Activated CD8-positive, alpha-beta T cell treated with anti-CD3 and anti-CD28 coated beads for 36 hours (primary cell): ENCODE data around the gene GPATCH1. TPM values are rescaled to one million over a fixed set of nuclear protein-coding genes. Genes with fewer than 3 reads are reported as not detected.

Source experiments
- ATAC-seq: fragments of 200-7000 bp; cut with Tn5 transposase; one replicate; pipeline ENCODE4 v1.10.0; 2021; ENCODE audit warnings: mild to moderate bottlenecking, moderate library complexity
- CTCF ChIA-PET: fragments of 350-600 bp; sonication (Branson Sonifier 250); formaldehyde crosslinking; loops from one replicate; lab custom pipeline; 2021; ENCODE audit warnings: antibody characterized with exemption; lab: Charles Lee
- POLR2A ChIA-PET: fragments of 350-600 bp; sonication (Branson Sonifier 250); formaldehyde crosslinking; loops from one replicate; lab custom pipeline; 2021; ENCODE audit warnings: antibody characterized with exemption; lab: Charles Lee
- DNase-seq: peaks from one replicate; pipeline ENCODE4 v3.0.0-alpha.2; 2020
- H3K27ac Mint-ChIP-seq: one replicate; pipeline ENCODE4 v1.8.0; 2021; ENCODE audit warnings: mild to moderate bottlenecking, mixed read lengths
- H3K27me3 Mint-ChIP-seq: one replicate; pipeline ENCODE4 v1.8.0; 2021; ENCODE audit warnings: mixed read lengths
- H3K36me3 Mint-ChIP-seq: one replicate; pipeline ENCODE4 v1.8.0; 2021; ENCODE audit warnings: low read depth, mixed read lengths
- H3K4me1 Mint-ChIP-seq: one replicate; pipeline ENCODE4 v1.8.0; 2021; ENCODE audit warnings: low read depth, mixed read lengths
- H3K4me3 Mint-ChIP-seq: one replicate; pipeline ENCODE4 v1.8.0; 2021; ENCODE audit warnings: mild to moderate bottlenecking, moderate library complexity, mixed read lengths
- H3K9me3 Mint-ChIP-seq: one replicate; pipeline ENCODE4 v1.8.0; 2021; ENCODE audit warnings: mixed read lengths
- intact Hi-C: fragments of 100-400 bp; cut with micrococcal nuclease; formaldehyde crosslinking; loops from one replicate; pipeline ENCODE4 v1.10.0; 2022
- total RNA-seq, 2 experiments: library from RNA; stranded (reverse); gene quantifications; one replicate each; pipeline ENCODE4 v1.2.3, GENCODE V29; 2021
- TF ChIP-seq, protein P1 (sequence below): fragments of 200-600 bp; IDR thresholded peaks from one replicate; pipeline ENCODE4 v1.8.0; 2022; ENCODE audit warnings: antibody characterized with exemption, mild to moderate bottlenecking

GPATCH1 gene
- total RNA-seq, 2 experiments from 2014 or later = 8.7 to 9.6 TPM

DNA sequence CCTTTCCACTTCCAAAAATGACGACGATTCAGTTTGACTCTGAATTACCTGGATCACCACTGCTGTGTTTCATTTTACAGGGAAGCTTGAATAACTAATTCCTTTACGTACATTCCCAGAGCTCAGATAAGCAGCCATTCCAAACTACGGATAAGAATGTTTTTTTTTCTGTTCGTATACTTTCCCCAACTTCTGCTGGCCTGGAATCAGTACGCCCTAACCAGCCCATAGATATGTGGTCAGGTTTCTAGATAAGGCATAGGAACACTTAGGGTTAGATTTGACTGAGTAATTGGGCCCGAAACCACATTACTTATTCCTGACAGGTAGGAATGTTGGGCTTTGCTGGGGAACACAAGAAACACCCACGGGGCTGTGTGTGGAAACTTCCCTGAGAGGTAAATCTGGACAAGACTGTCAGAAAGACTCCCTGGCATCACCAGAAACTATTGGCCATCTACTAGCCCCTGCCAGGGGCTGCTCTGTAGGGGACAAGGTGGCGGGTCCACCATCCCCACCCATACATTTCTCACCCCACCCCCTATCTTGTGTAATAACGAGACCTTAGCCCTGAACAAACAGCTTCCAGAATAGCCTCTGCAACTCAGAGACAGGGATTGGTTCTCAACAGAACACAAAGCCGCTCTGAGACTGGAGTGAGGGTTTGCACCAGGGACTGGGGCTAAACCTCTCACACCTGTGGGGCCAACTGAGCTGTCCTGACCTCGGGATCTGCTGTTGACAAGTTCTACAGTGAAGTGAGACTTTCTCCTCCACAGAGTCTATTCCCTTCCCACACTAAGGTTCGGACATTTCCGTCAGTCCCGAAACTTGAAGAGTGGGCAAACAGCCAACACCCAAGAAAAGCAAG, 31.9 kb upstream of the GPATCH1 start:
- intact Hi-C loops = no loop called here
- DNase-seq (no peak), ATAC-seq (no peak)
- CTCF ChIA-PET = no interaction called here
- Mint-ChIP-seq H3K4me3 (no peak overlapping the region), H3K36me3 (no peaks in the 10 kb centered on the region), H3K4me1 (no peaks in the 10 kb centered on the region), H3K9me3 (no peaks in the 10 kb centered on the region), H3K27me3 (no peaks in the 10 kb centered on the region), H3K27ac (no peak overlapping the region)
- POLR2A ChIA-PET = no interaction called here
- TF ChIP-seq, protein P1, sequence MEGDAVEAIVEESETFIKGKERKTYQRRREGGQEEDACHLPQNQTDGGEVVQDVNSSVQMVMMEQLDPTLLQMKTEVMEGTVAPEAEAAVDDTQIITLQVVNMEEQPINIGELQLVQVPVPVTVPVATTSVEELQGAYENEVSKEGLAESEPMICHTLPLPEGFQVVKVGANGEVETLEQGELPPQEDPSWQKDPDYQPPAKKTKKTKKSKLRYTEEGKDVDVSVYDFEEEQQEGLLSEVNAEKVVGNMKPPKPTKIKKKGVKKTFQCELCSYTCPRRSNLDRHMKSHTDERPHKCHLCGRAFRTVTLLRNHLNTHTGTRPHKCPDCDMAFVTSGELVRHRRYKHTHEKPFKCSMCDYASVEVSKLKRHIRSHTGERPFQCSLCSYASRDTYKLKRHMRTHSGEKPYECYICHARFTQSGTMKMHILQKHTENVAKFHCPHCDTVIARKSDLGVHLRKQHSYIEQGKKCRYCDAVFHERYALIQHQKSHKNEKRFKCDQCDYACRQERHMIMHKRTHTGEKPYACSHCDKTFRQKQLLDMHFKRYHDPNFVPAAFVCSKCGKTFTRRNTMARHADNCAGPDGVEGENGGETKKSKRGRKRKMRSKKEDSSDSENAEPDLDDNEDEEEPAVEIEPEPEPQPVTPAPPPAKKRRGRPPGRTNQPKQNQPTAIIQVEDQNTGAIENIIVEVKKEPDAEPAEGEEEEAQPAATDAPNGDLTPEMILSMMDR = no peak

DNA sequence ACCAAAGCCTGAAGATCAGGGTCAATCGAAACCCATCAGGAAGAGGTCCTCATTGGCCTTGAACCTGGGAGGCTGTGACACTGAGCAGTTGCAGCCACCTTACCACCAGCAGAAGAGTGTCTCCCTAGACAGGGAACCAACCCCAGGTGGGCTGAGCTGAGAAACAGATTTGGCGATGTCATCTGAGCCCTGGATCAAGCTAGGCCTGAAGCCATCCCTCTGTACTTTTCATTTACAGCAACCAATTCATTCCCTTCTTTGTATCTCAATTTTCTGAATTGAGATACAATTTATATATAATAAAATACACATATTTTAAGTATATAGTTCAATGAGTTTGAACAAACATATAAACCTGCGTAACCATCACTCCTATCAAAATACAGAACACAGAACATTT, 30.9 kb upstream of the GPATCH1 start:
- CTCF ChIA-PET = no interaction called here
- H3K36me3 Mint-ChIP-seq = no peaks in the 10 kb centered on the region
- intact Hi-C loops = no loop called here
- H3K9me3 Mint-ChIP-seq = no peaks in the 10 kb centered on the region
- H3K4me1 Mint-ChIP-seq = no peaks in the 10 kb centered on the region
- TF ChIP-seq, protein P1 = no peak
- POLR2A ChIA-PET = no interaction called here
- H3K27ac Mint-ChIP-seq = no peak overlapping the region
- H3K4me3 Mint-ChIP-seq = no peak overlapping the region
- H3K27me3 Mint-ChIP-seq = no peaks in the 10 kb centered on the region
- DNase-seq = no peak
- ATAC-seq = no peak

GRCh38 chr19:33052352-33052972, 28.5 kb upstream of the GPATCH1 start:
- CTCF ChIA-PET = no interaction called here
- DNase-seq = no peak
- Mint-ChIP-seq H3K36me3 (no peaks in the 10 kb centered on the region), H3K27me3 (no peaks in the 10 kb centered on the region), H3K4me3 (no peak overlapping the region), H3K9me3 (no peaks in the 10 kb centered on the region), H3K27ac (no peak overlapping the region), H3K4me1 (no peaks in the 10 kb centered on the region)
- no peak for ATAC-seq
- POLR2A ChIA-PET = interaction anchor here (0.6 to 0.7 kb wide), 2 partner anchors 397 to 661 kb away, joined by 3 to 4 read pairs; no protein-coding TSS in a partner anchor
- intact Hi-C loops = no loop called here
- TF ChIP-seq, protein P1 = no peak

DNA sequence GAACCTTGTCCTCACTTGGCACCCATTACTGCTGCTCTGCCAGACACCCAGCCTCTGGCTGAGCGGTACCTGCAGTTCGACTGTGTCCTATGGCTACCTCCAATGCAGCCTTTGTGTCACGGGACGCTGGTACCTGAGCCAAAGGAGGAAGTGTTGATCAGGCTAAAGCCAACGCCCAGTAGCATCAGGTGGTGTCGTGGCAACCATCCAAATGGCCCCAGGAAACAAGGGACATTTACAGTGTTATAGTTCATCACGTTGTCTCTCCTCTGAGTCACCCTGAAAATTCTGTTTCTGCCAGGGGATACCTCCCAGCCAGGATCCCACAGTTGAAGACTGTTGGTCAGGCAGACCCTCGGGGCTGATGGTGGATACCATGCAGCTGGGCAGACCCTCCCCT, 26.4 kb upstream of the GPATCH1 start:
- intact Hi-C loops = no loop called here
- peaks cover under 1% of the 10 kb centered on the region for H3K27me3 Mint-ChIP-seq
- no peak overlapping the region for H3K4me3 Mint-ChIP-seq
- no peaks in the 10 kb centered on the region for H3K36me3 Mint-ChIP-seq
- TF ChIP-seq, protein P1 = no peak
- ATAC-seq (no peak), DNase-seq (no peak)
- H3K9me3 Mint-ChIP-seq = no peaks in the 10 kb centered on the region
- no peaks in the 10 kb centered on the region for H3K4me1 Mint-ChIP-seq
- POLR2A ChIA-PET = no interaction called here
- CTCF ChIA-PET = interaction anchor here (0.9 kb wide), 1 partner anchor 17 kb away, joined by 3 read pairs; no protein-coding TSS in a partner anchor
- H3K27ac Mint-ChIP-seq = no peak overlapping the region

- Mint-ChIP-seq H3K4me3 (no peak overlapping the region), H3K27me3 (peaks cover 8% of the 10 kb centered on the region), H3K36me3 (no peaks in the 10 kb centered on the region), H3K9me3 (no peaks in the 10 kb centered on the region), H3K4me1 (no peaks in the 10 kb centered on the region), H3K27ac (no peak overlapping the region)
- ChIA-PET CTCF (no interaction called here), POLR2A (no interaction called here)
- DNase-seq = no peak
- TF ChIP-seq, protein P1 = no peak
- no peak for ATAC-seq
- intact Hi-C loops = no loop called here
Measured at GRCh38 chr19:33055718-33056117, 25.3 kb upstream of the GPATCH1 start.
